DMS53 treated with DMSO at 0.1 percent for 48 hours (cell line): ENCODE results near the gene MAP1LC3A.
A peak's percentile ranks its signal among the peaks of the same experiment; 100 is the strongest.
"Not testable (repeated sequence)": the region's sequence is repeated elsewhere in the genome, so short reads cannot be mapped to it uniquely, and the experiment has no call there.

Experiments used
- DNase-seq: peaks from one replicate; lab custom pipeline; 2025; ENCODE audit not compliant: unreplicated experiment; lab: John Stamatoyannopoulos, UW

The MAP1LC3A gene

GRCh38 chr20:34558320-34559218, at the start of gene MAP1LC3A:
Gene MAP1LC3A (plus strand): TSS chr20:34558718. CDS start chr20:34558869, 151 bp downstream.
- DNase-seq: peak; percentile 84

- no peak for DNase-seq
These were observed 47.9 kb upstream of the MAP1LC3A start for GRCh38 chr20:34510575-34510974.

- DNase-seq: peak; percentile 58
These were observed 46.6 kb upstream of the MAP1LC3A start for GRCh38 chr20:34511891-34512265.

GRCh38 chr20:34512266-34512954, 46.1 kb upstream of the MAP1LC3A start:
- no peak for DNase-seq

- DNase-seq: no peak
These were observed 45.5 kb upstream of the MAP1LC3A start for GRCh38 chr20:34512955-34513419.

GRCh38 chr20:34514034-34514433, 44.5 kb upstream of the MAP1LC3A start:
- DNase-seq: not testable (repeated sequence)

GRCh38 chr20:34514897-34515483, 43.5 kb upstream of the MAP1LC3A start:
- no peak for DNase-seq

- DNase-seq: peak; percentile 82
These were observed 42.9 kb upstream of the MAP1LC3A start for GRCh38 chr20:34515484-34516246.

- DNase-seq: peak; percentile 87
These were observed 42.0 kb upstream of the MAP1LC3A start, which contains the start of gene DYNLRB1 for GRCh38 chr20:34516247-34517113. Gene DYNLRB1 (plus strand): TSS chr20:34516422. CDS start chr20:34516459, 37 bp downstream.

GRCh38 chr20:34517114-34517505, 41.4 kb upstream of the MAP1LC3A start:
- DNase-seq: no peak

- DNase-seq: not testable (repeated sequence)
These were observed 39.7 kb upstream of the MAP1LC3A start for GRCh38 chr20:34518863-34519262.

- DNase-seq: not testable (repeated sequence)
These were observed 38.7 kb upstream of the MAP1LC3A start for GRCh38 chr20:34519841-34520240.

- peak; percentile 28 for DNase-seq
These were observed 35.3 kb upstream of the MAP1LC3A start for GRCh38 chr20:34522969-34523871.

GRCh38 chr20:34524426-34524825, 34.1 kb upstream of the MAP1LC3A start:
- no peak for DNase-seq

- no peak for DNase-seq
These were observed 33.2 kb upstream of the MAP1LC3A start for GRCh38 chr20:34525342-34525708.

- peak; percentile 97 for DNase-seq
These were observed 32.7 kb upstream of the MAP1LC3A start for GRCh38 chr20:34525709-34526416.

GRCh38 chr20:34526466-34526865, 32.1 kb upstream of the MAP1LC3A start:
- no peak for DNase-seq

GRCh38 chr20:34527016-34527415, 31.5 kb upstream of the MAP1LC3A start:
- DNase-seq: no peak
